ENCODE data around the gene SOCS4. TPM values are rescaled to one million over a fixed set of nuclear protein-coding genes. Genes with fewer than 3 reads are reported as not detected.
"Not testable (repeated sequence)": the region's sequence is repeated elsewhere in the genome, so short reads cannot be mapped to it uniquely, and the experiment has no call there.

Gene SOCS4
- total RNA-seq, 1 donor from 2014 or later, result 42.3 TPM

- H3K27ac Mint-ChIP-seq, result no peak overlapping the region
- no peaks in the 10 kb centered on the region for H3K27me3 Mint-ChIP-seq (ENCODE audit: insufficient read depth)
- peaks cover 26% of the 10 kb centered on the region for H3K36me3 Mint-ChIP-seq (ENCODE audit: low read depth)
- H3K4me1 Mint-ChIP-seq (ENCODE audit: low read depth), result peaks cover 40% of the 10 kb centered on the region
- intact Hi-C loops (cut with micrococcal nuclease), result loop anchor here (5.0 to 10.0 kb wide), 3 partner anchors 221 to 528 kb away; partner anchors contain the start of genes FBXO34 and KTN1
- no peak overlapping the region for H3K4me3 Mint-ChIP-seq
- DNase-seq (ENCODE audit: low spot score), result no peak
- no peaks in the 10 kb centered on the region for H3K9me3 Mint-ChIP-seq
These were observed 27.1 kb downstream of the SOCS4 start for GRCh38 chr14:55054098-55054497.

- DNase-seq (ENCODE audit: low spot score), result no peak
- H3K4me3 Mint-ChIP-seq, result no peak overlapping the region
- H3K36me3 Mint-ChIP-seq (ENCODE audit: low read depth), result peaks cover 40% of the 10 kb centered on the region
- peaks cover 47% of the 10 kb centered on the region for H3K4me1 Mint-ChIP-seq (ENCODE audit: low read depth)
- intact Hi-C loops (cut with micrococcal nuclease), result loop anchor here (10.0 kb wide), 1 partner anchor 217 kb away; the partner anchor contains the start of gene FBXO34
- H3K9me3 Mint-ChIP-seq, result no peaks in the 10 kb centered on the region
- H3K27ac Mint-ChIP-seq, result no peak overlapping the region
- no peaks in the 10 kb centered on the region for H3K27me3 Mint-ChIP-seq (ENCODE audit: insufficient read depth)
These were observed 30.9 kb downstream of the SOCS4 start for GRCh38 chr14:55057919-55058318.

- H3K27ac Mint-ChIP-seq, result no peak overlapping the region
- H3K9me3 Mint-ChIP-seq, result no peaks in the 10 kb centered on the region
- DNase-seq (ENCODE audit: low spot score), result no peak
- peaks cover 42% of the 10 kb centered on the region for H3K36me3 Mint-ChIP-seq (ENCODE audit: low read depth)
- H3K4me3 Mint-ChIP-seq, result no peak overlapping the region
- H3K4me1 Mint-ChIP-seq (ENCODE audit: low read depth), result peaks cover 38% of the 10 kb centered on the region
- no peaks in the 10 kb centered on the region for H3K27me3 Mint-ChIP-seq (ENCODE audit: insufficient read depth)
- intact Hi-C loops (cut with micrococcal nuclease), result loop anchor here (10.0 kb wide), 1 partner anchor 215 kb away; the partner anchor contains the start of gene FBXO34
These were observed 32.3 kb downstream of the SOCS4 start for GRCh38 chr14:55059333-55059732.

GRCh38 chr14:55062517-55063351 is 35.7 kb downstream of the SOCS4 start:
- no peaks in the 10 kb centered on the region for H3K9me3 Mint-ChIP-seq
- peaks cover 57% of the 10 kb centered on the region for H3K36me3 Mint-ChIP-seq (ENCODE audit: low read depth)
- intact Hi-C loops (cut with micrococcal nuclease), result no loop called here
- DNase-seq (ENCODE audit: low spot score), result no peak
- no peak overlapping the region for H3K4me3 Mint-ChIP-seq
- no peaks in the 10 kb centered on the region for H3K27me3 Mint-ChIP-seq (ENCODE audit: insufficient read depth)
- peaks cover 30% of the 10 kb centered on the region for H3K4me1 Mint-ChIP-seq (ENCODE audit: low read depth)
- H3K27ac Mint-ChIP-seq, result no peak overlapping the region

DNA sequence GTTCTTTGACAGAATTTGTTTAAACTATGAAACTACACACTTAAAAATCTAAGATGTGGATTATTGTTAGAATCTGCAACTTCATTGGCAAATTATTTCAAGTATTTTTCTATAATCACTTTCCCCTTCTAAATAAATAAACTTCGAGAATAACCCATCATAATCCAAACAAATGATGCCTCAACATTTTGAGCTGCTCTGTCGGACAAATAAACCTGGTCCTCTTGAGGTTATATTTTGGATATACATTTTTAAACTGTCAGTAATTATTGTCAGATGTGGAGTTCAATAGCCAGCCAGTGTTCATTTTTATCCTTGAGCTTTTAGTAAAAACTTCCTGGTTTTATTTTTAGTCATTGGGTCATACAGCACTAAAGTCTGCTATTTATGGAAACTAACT is 37.9 kb downstream of the SOCS4 start:
- H3K4me1 Mint-ChIP-seq (ENCODE audit: low read depth), result peaks cover 21% of the 10 kb centered on the region
- H3K27ac Mint-ChIP-seq; H3K4me3 Mint-ChIP-seq; H3K27me3 Mint-ChIP-seq (ENCODE audit: insufficient read depth); H3K9me3 Mint-ChIP-seq; intact Hi-C loops (cut with micrococcal nuclease); DNase-seq (ENCODE audit: low spot score): not testable (repeated sequence)
- H3K36me3 Mint-ChIP-seq (ENCODE audit: low read depth), result peaks cover 55% of the 10 kb centered on the region

DNA sequence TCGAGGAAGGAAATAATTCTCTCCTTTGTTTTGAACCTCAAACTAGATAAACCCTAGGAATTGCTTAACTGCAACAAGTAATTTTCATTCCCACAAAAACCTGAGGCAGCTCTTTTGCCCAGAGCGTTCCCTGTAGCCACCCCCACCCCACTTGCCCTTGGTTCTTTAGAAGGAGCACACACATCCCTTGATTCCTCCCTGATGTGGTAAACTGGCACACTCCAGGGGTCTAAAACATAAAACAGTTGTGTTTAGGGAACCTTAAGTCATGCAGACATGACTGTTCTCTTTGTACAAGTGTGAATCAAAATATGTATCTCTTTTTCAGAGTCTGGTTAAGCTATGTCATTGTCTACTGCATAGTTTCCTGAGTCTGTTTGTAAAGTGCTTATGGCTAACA is 38.4 kb downstream of the SOCS4 start:
- intact Hi-C loops (cut with micrococcal nuclease), result no loop called here
- Mint-ChIP-seq H3K4me1 (ENCODE audit: low read depth) (peaks cover 20% of the 10 kb centered on the region), H3K4me3 (no peak overlapping the region), H3K9me3 (no peaks in the 10 kb centered on the region), H3K27ac (no peak overlapping the region), H3K36me3 (ENCODE audit: low read depth) (peaks cover 56% of the 10 kb centered on the region), H3K27me3 (ENCODE audit: insufficient read depth) (no peaks in the 10 kb centered on the region)
- no peak for DNase-seq (ENCODE audit: low spot score)

GRCh38 chr14:55066223-55066622 is 39.2 kb downstream of the SOCS4 start:
- H3K4me1 Mint-ChIP-seq (ENCODE audit: low read depth), result peaks cover 20% of the 10 kb centered on the region
- no peak for DNase-seq (ENCODE audit: low spot score)
- H3K27me3 Mint-ChIP-seq (ENCODE audit: insufficient read depth), result no peaks in the 10 kb centered on the region
- H3K9me3 Mint-ChIP-seq, result no peaks in the 10 kb centered on the region
- H3K4me3 Mint-ChIP-seq, result no peak overlapping the region
- peaks cover 59% of the 10 kb centered on the region for H3K36me3 Mint-ChIP-seq (ENCODE audit: low read depth)
- no peak overlapping the region for H3K27ac Mint-ChIP-seq
- intact Hi-C loops (cut with micrococcal nuclease), result no loop called here

- intact Hi-C loops (cut with micrococcal nuclease), result no loop called here
- H3K4me1 Mint-ChIP-seq (ENCODE audit: low read depth), result peaks cover 30% of the 10 kb centered on the region
- H3K27me3 Mint-ChIP-seq (ENCODE audit: insufficient read depth), result no peaks in the 10 kb centered on the region
- no peak overlapping the region for H3K27ac Mint-ChIP-seq
- H3K4me3 Mint-ChIP-seq, result no peak overlapping the region
- DNase-seq (ENCODE audit: low spot score), result no peak
- H3K9me3 Mint-ChIP-seq, result no peaks in the 10 kb centered on the region
- peaks cover 26% of the 10 kb centered on the region for H3K36me3 Mint-ChIP-seq (ENCODE audit: low read depth)
These were observed 44.0 kb downstream of the SOCS4 start for GRCh38 chr14:55070981-55071411.

DNA sequence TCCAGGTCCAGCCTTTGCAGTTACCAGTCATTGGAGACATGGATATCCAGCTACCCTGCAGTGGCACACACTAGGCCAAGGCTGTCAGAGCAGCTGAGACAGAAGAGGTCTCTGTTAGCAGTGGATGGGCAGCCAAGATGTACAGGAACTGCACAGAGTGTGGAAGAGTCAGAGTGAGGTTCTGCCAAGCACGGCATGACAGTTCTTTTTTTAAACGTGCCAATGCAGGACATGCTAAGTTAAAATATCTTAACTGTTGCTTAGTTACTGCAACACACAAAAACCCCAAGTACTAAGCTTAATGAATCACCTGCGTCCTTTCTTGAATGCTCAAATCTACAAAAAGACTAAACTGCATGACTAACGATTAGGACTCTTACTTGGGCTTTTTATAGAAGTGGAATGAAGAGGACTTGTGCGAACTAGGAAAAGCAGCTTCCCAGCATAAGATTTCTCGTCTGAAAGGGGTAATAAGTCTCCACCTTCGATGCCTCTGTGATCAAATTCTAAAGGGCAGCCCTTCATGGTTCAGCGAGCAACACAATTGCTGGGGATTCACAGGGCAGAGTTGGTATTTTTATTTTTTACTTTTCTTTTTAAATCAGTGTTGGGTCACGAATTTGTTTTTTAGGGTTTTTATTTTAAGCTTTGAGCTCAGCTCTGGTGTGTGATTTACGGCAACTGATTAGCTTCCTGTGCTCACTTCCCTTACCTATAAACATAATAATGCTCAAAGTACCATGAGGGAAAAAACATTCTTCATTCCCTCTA is 45.0 kb downstream of the SOCS4 start:
- H3K9me3 Mint-ChIP-seq, result no peaks in the 10 kb centered on the region
- H3K27ac Mint-ChIP-seq, result peak overlapping the region; percentile 61
- H3K4me3 Mint-ChIP-seq, result no peak overlapping the region
- DNase-seq (ENCODE audit: low spot score), result no peak
- H3K36me3 Mint-ChIP-seq (ENCODE audit: low read depth), result peaks cover 20% of the 10 kb centered on the region
- H3K27me3 Mint-ChIP-seq (ENCODE audit: insufficient read depth), result no peaks in the 10 kb centered on the region
- H3K4me1 Mint-ChIP-seq (ENCODE audit: low read depth), result peaks cover 30% of the 10 kb centered on the region
- intact Hi-C loops (cut with micrococcal nuclease), result no loop called here

DNA sequence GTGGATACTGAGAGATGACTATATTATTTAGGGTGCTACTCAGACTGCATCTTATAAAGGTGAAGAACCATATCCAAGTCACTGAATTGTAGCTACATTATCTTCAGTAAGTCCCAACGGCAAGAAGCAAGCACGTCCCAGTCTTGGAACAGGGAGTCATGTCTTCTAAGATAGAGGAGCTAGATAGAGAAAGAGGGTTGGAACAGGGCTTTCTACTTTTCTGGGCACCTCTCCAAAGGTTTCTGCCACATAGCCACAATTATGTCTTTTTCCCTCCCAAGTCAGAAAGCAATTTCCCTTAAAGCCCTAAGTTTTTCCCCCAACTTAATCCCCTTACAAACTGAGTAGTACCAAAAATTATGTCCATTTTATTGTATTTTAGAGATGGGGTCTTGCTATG is 46.8 kb downstream of the SOCS4 start:
- H3K4me3 Mint-ChIP-seq, result no peak overlapping the region
- no peak overlapping the region for H3K27ac Mint-ChIP-seq
- H3K9me3 Mint-ChIP-seq, result no peaks in the 10 kb centered on the region
- H3K27me3 Mint-ChIP-seq (ENCODE audit: insufficient read depth), result no peaks in the 10 kb centered on the region
- intact Hi-C loops (cut with micrococcal nuclease), result no loop called here
- H3K4me1 Mint-ChIP-seq (ENCODE audit: low read depth), result peaks cover 30% of the 10 kb centered on the region
- peaks cover 10% of the 10 kb centered on the region for H3K36me3 Mint-ChIP-seq (ENCODE audit: low read depth)
- DNase-seq (ENCODE audit: low spot score), result no peak

- H3K27ac Mint-ChIP-seq, result peak overlapping the region; percentile 66
- H3K9me3 Mint-ChIP-seq, result no peaks in the 10 kb centered on the region
- no peak for DNase-seq (ENCODE audit: low spot score)
- no peak overlapping the region for H3K4me3 Mint-ChIP-seq
- intact Hi-C loops (cut with micrococcal nuclease), result no loop called here
- H3K36me3 Mint-ChIP-seq (ENCODE audit: low read depth), result peaks cover 9% of the 10 kb centered on the region
- peaks cover 30% of the 10 kb centered on the region for H3K4me1 Mint-ChIP-seq (ENCODE audit: low read depth)
- peaks cover 2% of the 10 kb centered on the region for H3K27me3 Mint-ChIP-seq (ENCODE audit: insufficient read depth)
These were observed 47.6 kb downstream of the SOCS4 start for GRCh38 chr14:55074662-55075061.

DNA sequence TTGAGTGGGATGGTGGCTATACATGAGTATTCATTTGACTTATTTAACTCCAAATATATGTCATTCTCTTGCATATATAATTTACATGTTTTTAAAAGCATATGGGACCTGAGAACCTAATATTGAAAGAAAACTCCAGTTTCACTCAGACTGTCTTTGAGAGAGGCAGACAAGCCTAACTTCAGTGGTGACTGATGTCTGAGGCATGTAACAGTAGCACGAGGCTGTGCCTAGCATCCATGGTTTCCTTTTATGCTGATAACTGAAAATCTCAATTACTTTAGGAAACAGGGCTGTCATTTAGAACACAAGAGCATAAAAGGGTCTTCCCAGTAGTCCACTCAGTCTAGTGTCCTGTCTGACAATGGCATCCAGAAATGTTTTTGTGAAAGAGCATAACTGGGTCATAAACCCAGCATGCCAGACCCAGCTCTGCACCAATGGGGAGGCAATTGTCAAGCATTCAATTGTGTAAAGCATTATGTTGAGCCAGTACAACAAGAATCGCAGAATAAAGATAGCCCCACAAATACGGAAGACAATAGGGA is 48.7 kb downstream of the SOCS4 start:
- intact Hi-C loops (cut with micrococcal nuclease), result no loop called here
- no peak for DNase-seq (ENCODE audit: low spot score)
- peaks cover 2% of the 10 kb centered on the region for H3K27me3 Mint-ChIP-seq (ENCODE audit: insufficient read depth)
- no peak overlapping the region for H3K4me3 Mint-ChIP-seq
- H3K36me3 Mint-ChIP-seq (ENCODE audit: low read depth), result peaks cover 5% of the 10 kb centered on the region
- H3K9me3 Mint-ChIP-seq, result no peaks in the 10 kb centered on the region
- H3K4me1 Mint-ChIP-seq (ENCODE audit: low read depth), result peaks cover 29% of the 10 kb centered on the region
- no peak overlapping the region for H3K27ac Mint-ChIP-seq

Measured in activated T-helper 1 cell treated with anti-CD3 and anti-CD28 coated beads, Interleukin-12 subunit alpha, Interleukin-12 subunit beta, Interleukin-2, Interleukin-4 antibody, amounts not matched to agents 30 ng/mL and 10 ng/mL and 1 ng/mL, durations not matched to agents 14 hours and 24 hours and 36 hours (primary cell).